Left hindlimb (tissue), 1 donor: ENCODE measurements around the gene TNNC2.

Source experiments
- DNase-seq: peaks from one replicate; pipeline ENCODE4 v3.0.0-alpha.2; 2018

TNNC2 gene

DNA sequence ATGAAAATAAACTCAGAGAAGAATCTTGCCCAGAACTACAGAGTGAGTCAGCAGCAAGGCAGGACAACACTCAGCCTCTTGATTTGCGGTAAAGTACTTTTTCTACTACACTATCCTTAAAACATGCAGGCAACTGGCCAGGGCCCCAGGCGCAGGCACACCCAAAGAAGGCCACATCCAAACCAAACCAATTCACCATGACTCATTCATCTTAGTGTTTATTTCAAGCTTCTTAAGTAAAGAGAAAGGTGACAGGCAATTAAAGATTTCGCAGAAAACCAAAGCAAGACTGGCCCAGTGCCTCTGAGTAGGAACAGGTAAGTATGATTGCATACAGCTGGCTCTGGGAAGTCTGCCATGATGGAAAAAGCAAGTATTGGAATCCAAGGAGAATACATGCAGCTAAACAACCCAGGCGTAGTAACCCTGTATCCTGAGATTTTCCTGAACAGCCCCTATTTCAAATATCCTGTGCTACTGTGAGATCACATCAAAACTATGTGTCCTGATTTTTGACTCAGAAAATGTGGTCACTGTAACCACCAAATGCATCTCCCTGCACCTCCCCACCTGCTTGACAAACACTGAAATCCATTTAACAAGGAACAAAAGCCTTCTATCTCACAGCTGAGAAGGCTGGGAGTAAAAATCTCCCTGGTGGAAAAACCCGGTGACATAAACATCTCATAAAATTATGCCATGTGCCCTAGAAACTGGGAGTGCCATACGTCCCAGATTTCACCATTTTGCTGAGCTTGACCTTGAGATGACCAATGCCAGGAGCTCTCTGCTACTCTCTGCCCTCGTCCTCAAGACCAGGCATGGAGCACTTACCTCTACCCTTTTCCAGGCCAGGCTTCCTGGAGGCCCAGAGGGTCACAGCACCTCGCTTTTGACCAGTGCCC, 47.8 kb downstream of the TNNC2 start:
- peak; percentile 92 for DNase-seq

DNA sequence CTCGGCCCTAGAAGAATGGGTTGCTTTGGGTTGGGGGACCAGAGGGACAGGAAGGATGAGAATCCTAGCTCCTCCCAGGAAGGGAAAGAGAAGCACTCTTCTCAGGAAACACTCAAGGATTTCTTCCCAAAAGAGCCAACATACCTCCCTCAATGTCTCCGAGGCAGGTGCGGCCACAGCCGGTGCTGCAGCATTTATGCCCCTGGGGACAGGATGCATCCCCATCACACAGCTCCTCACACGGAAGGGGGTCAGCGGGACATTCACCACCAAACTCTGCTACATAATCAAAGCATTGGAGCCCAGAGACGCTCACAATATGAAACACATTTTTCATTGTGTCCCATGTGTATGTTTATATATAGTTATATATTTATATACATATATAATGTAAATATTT, 50.2 kb downstream of the TNNC2 start:
- no peak for DNase-seq

DNA sequence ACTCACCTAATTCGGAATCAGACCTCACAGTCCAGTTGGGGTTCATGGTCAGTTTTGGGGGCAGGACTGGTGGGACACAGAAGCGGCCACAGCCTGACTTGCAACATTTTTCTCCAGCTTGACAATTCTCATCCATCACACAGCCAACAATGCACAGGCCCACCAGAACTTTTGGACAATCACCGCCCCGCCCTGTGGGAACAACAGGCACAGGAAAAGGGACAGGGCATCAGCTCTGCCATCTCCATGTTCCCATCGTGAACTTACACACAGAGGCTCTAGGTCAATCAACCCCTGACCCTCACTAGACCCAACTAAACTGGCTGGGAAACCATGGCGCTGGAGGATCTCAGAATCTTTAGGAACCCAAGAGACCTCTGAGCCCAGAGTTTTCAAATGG, 51.7 kb downstream of the TNNC2 start:
- no peak for DNase-seq

DNA sequence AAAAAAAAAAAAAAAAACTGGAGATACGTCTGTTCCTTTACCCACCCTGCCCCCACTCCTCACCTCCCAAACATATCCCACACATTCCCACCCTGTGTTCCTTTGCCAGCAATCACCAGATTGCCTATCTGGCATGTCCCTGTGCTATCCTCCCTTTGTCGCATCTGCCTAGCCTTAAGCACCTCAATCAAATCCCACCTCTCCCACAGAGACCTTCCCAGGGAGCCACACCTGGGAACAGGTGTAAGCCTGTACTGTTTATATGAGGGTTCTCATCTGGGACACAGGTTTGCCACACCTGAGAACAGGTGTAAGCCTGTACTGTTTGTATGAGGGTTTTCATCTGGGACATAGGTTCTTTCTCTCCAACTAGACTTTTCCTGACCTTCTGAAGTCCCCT, 52.2 kb downstream of the TNNC2 start:
- DNase-seq, result no peak
